ENCODE data around the gene MRPL54.

The MRPL54 gene

GRCh38 chr19:3807131-3807480, 44.6 kb downstream of the MRPL54 start:
- no peak overlapping the region for H4K5ac ChIP-seq (ENCODE audit: low read length)
- no peaks in the 10 kb centered on the region for H3K79me2 ChIP-seq (ENCODE audit: control insufficient read depth, insufficient read depth, low read length)

DNA sequence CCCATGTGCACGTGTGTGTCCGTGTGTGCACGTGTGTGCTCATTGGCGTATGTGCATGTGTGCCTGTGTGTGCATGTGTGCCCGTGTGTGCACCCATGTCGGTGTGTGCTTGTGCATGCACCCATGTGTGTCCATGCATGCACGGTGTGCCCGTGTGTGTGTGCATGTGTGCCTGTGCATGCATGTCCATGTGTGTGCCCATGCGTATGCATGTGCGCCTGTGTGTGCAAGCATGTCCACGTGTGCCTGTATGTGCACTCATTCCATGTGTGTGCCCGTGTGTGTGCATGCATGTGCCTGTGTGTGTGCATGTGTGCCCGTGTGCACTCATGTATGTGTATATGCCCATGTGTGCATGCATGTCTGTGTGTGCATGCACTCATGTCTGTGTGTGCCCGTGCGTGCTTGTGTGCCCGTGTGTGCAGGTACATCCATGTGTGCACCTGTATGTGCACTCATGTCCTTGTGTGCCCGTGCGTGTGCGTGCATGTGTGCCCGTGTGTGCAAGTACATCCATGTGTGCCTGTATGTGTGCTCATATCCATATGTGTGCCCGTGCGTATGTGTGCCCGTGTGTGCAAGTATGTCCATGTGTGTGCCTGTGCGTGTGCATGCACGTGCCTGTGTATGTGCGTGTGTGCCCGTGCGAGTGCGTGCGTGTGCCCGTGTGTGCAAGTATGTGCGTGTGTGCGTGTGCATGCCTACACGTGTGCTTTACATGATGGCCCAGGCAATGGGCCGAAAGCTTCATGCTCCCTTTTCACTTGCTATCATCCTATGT, 45.3 kb downstream of the MRPL54 start:
- no peak overlapping the region for H2BK15ac ChIP-seq (replicated peaks; ENCODE audit: low read depth)
- no peak overlapping the region for H3K56ac ChIP-seq (ENCODE audit: low read length)
- no CpG with 5 or more reads among the region's 35 CpGs for WGBS (ENCODE audit: extremely low coverage, insufficient coverage, low lambda C conversion rate)

More at GRCh38 chr19:3807131-3807480, 44.6 kb downstream of the MRPL54 start:
- Histone ChIP-seq H2BK5ac (ENCODE audit: low read length) (no peak overlapping the region), H3K23ac (ENCODE audit: low read length) (no peak overlapping the region), H3K36me3 (ENCODE audit: control insufficient read depth, insufficient read depth, low read length) (no peaks in the 10 kb centered on the region), H3K4me2 (ENCODE audit: low read length) (no peak overlapping the region), H3K9ac (ENCODE audit: low read length) (no peak overlapping the region), H2AK5ac (ENCODE audit: low read length) (no peak overlapping the region), H4K8ac (ENCODE audit: low read depth, low read length) (no peak overlapping the region), H3K27me3 (ENCODE audit: insufficient read depth, low read length, poor library complexity) (no peaks in the 10 kb centered on the region), H3K18ac (ENCODE audit: low read length) (no peak overlapping the region), H2BK120ac (ENCODE audit: low read depth, low read length) (no peak overlapping the region), H3K56ac (ENCODE audit: low read length) (no peak overlapping the region), H3K4me3 (ENCODE audit: low read length) (no peak overlapping the region), H2BK15ac (replicated peaks; ENCODE audit: low read depth) (no peak overlapping the region), H3K27ac (ENCODE audit: low read depth, low read length) (no peak overlapping the region), H3K79me1 (ENCODE audit: low read length) (no peaks in the 10 kb centered on the region), H3K4ac (ENCODE audit: low read depth, low read length) (no peak overlapping the region), H3K4me1 (ENCODE audit: control insufficient read depth, low read depth, low read length) (no peaks in the 10 kb centered on the region)
- WGBS (ENCODE audit: extremely low coverage, insufficient coverage, low lambda C conversion rate): no CpG with 5 or more reads among the region's 19 CpGs
- no peak for DNase-seq

GRCh38 chr19:3808420-3809143, 46.1 kb downstream of the MRPL54 start:
- Histone ChIP-seq H2BK15ac (replicated peaks; ENCODE audit: low read depth) (no peak overlapping the region), H2BK120ac (ENCODE audit: low read depth, low read length) (no peak overlapping the region), H3K27me3 (ENCODE audit: insufficient read depth, low read length, poor library complexity) (no peaks in the 10 kb centered on the region), H2AK5ac (ENCODE audit: low read length) (no peak overlapping the region), H3K56ac (ENCODE audit: low read length) (no peak overlapping the region), H4K8ac (ENCODE audit: low read depth, low read length) (no peak overlapping the region), H3K79me2 (ENCODE audit: control insufficient read depth, insufficient read depth, low read length) (no peaks in the 10 kb centered on the region), H3K36me3 (ENCODE audit: control insufficient read depth, insufficient read depth, low read length) (no peaks in the 10 kb centered on the region), H3K4me3 (ENCODE audit: low read length) (no peak overlapping the region), H3K27ac (ENCODE audit: low read depth, low read length) (no peak overlapping the region), H3K9ac (ENCODE audit: low read length) (no peak overlapping the region), H3K18ac (ENCODE audit: low read length) (no peak overlapping the region), H3K23ac (ENCODE audit: low read length) (no peak overlapping the region), H4K5ac (ENCODE audit: low read length) (no peak overlapping the region), H2BK5ac (ENCODE audit: low read length) (no peak overlapping the region), H3K4me1 (ENCODE audit: control insufficient read depth, low read depth, low read length) (no peaks in the 10 kb centered on the region), H3K4me2 (ENCODE audit: low read length) (no peak overlapping the region), H3K4ac (ENCODE audit: low read depth, low read length) (no peak overlapping the region), H3K79me1 (ENCODE audit: low read length) (no peaks in the 10 kb centered on the region)
- WGBS (ENCODE audit: extremely low coverage, insufficient coverage, low lambda C conversion rate): no CpG with 5 or more reads among the region's 33 CpGs
- DNase-seq: no peak

More for the DNA sequence above, 45.3 kb downstream of the MRPL54 start:
- H3K79me2 ChIP-seq (ENCODE audit: control insufficient read depth, insufficient read depth, low read length): no peaks in the 10 kb centered on the region
- no peaks in the 10 kb centered on the region for H3K79me1 ChIP-seq (ENCODE audit: low read length)
- no peak overlapping the region for H3K4me3 ChIP-seq (ENCODE audit: low read length)
- no peak overlapping the region for H4K5ac ChIP-seq (ENCODE audit: low read length)
- H3K4me2 ChIP-seq (ENCODE audit: low read length): no peak overlapping the region
- H2BK5ac ChIP-seq (ENCODE audit: low read length): no peak overlapping the region
- no peak overlapping the region for H4K8ac ChIP-seq (ENCODE audit: low read depth, low read length)
- H3K9ac ChIP-seq (ENCODE audit: low read length): no peak overlapping the region
- no peaks in the 10 kb centered on the region for H3K4me1 ChIP-seq (ENCODE audit: control insufficient read depth, low read depth, low read length)
- no peak for DNase-seq
- H3K18ac ChIP-seq (ENCODE audit: low read length): no peak overlapping the region
- H3K23ac ChIP-seq (ENCODE audit: low read length): no peak overlapping the region
- no peak overlapping the region for H3K4ac ChIP-seq (ENCODE audit: low read depth, low read length)
- no peak overlapping the region for H2BK120ac ChIP-seq (ENCODE audit: low read depth, low read length)
- no peaks in the 10 kb centered on the region for H3K27me3 ChIP-seq (ENCODE audit: insufficient read depth, low read length, poor library complexity)
- H3K36me3 ChIP-seq (ENCODE audit: control insufficient read depth, insufficient read depth, low read length): no peaks in the 10 kb centered on the region
- no peak overlapping the region for H2AK5ac ChIP-seq (ENCODE audit: low read length)
- H3K27ac ChIP-seq (ENCODE audit: low read depth, low read length): no peak overlapping the region

GRCh38 chr19:3809881-3810707, 47.6 kb downstream of the MRPL54 start:
- Histone ChIP-seq H2AK5ac (ENCODE audit: low read length) (no peak overlapping the region), H3K18ac (ENCODE audit: low read length) (no peak overlapping the region), H3K79me1 (ENCODE audit: low read length) (no peaks in the 10 kb centered on the region), H2BK120ac (ENCODE audit: low read depth, low read length) (no peak overlapping the region), H3K56ac (ENCODE audit: low read length) (no peak overlapping the region), H2BK5ac (ENCODE audit: low read length) (no peak overlapping the region), H3K27ac (ENCODE audit: low read depth, low read length) (no peak overlapping the region), H3K4me2 (ENCODE audit: low read length) (no peak overlapping the region), H3K4me3 (ENCODE audit: low read length) (no peak overlapping the region), H4K5ac (ENCODE audit: low read length) (no peak overlapping the region), H4K8ac (ENCODE audit: low read depth, low read length) (no peak overlapping the region), H3K27me3 (ENCODE audit: insufficient read depth, low read length, poor library complexity) (no peaks in the 10 kb centered on the region), H3K4ac (ENCODE audit: low read depth, low read length) (no peak overlapping the region), H3K23ac (ENCODE audit: low read length) (no peak overlapping the region), H3K4me1 (ENCODE audit: control insufficient read depth, low read depth, low read length) (no peaks in the 10 kb centered on the region), H2BK15ac (replicated peaks; ENCODE audit: low read depth) (no peak overlapping the region), H3K36me3 (ENCODE audit: control insufficient read depth, insufficient read depth, low read length) (no peaks in the 10 kb centered on the region), H3K79me2 (ENCODE audit: control insufficient read depth, insufficient read depth, low read length) (no peaks in the 10 kb centered on the region), H3K9ac (ENCODE audit: low read length) (no peak overlapping the region)
- WGBS (ENCODE audit: extremely low coverage, insufficient coverage, low lambda C conversion rate): no CpG with 5 or more reads among the region's 26 CpGs
- DNase-seq: no peak

DNA sequence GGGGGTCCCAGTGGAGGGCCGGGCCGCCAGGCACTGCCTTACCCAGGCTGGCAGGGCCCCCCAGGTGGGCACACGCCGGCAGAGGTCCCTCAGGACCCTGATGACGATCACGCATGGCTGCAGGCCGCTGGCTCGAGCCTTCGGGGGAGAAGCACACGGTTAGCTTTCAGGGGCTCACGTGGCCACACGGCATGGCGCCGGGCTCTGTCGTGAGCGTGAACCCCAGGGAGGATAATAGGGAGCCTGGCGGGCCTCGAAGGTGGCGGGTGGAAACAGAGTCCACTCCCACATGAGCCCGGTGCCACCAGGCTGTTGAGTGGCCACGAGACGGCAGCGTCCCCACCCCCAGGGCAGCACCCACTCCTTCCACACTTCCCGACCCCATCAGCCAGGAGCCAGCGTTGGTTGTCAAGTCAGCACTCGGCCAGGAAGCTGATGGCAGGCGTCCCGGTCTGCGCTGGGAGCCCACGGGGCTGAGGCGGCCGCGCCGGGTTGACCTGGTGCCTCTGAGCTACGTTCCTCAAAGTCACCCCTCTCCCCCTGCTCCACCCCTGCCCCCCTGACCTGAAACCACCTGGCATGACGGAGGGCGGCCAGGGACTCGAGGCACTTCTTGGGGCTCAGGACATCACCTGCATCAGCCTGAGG, 48.4 kb downstream of the MRPL54 start:
- Histone ChIP-seq H3K18ac (ENCODE audit: low read length) (no peak overlapping the region), H2BK15ac (replicated peaks; ENCODE audit: low read depth) (no peak overlapping the region), H3K23ac (ENCODE audit: low read length) (no peak overlapping the region), H3K4me2 (ENCODE audit: low read length) (no peak overlapping the region), H3K4me1 (ENCODE audit: control insufficient read depth, low read depth, low read length) (no peaks in the 10 kb centered on the region), H3K9ac (ENCODE audit: low read length) (no peak overlapping the region), H3K79me1 (ENCODE audit: low read length) (no peaks in the 10 kb centered on the region), H3K27ac (ENCODE audit: low read depth, low read length) (no peak overlapping the region), H3K79me2 (ENCODE audit: control insufficient read depth, insufficient read depth, low read length) (no peaks in the 10 kb centered on the region), H3K56ac (ENCODE audit: low read length) (no peak overlapping the region), H2BK5ac (ENCODE audit: low read length) (no peak overlapping the region), H4K8ac (ENCODE audit: low read depth, low read length) (no peak overlapping the region), H4K5ac (ENCODE audit: low read length) (no peak overlapping the region), H3K36me3 (ENCODE audit: control insufficient read depth, insufficient read depth, low read length) (no peaks in the 10 kb centered on the region), H3K27me3 (ENCODE audit: insufficient read depth, low read length, poor library complexity) (no peaks in the 10 kb centered on the region), H2AK5ac (ENCODE audit: low read length) (no peak overlapping the region), H3K4ac (ENCODE audit: low read depth, low read length) (no peak overlapping the region), H3K4me3 (ENCODE audit: low read length) (no peak overlapping the region), H2BK120ac (ENCODE audit: low read depth, low read length) (no peak overlapping the region)
- WGBS (ENCODE audit: extremely low coverage, insufficient coverage, low lambda C conversion rate): no CpG with 5 or more reads among the region's 38 CpGs
- DNase-seq: no peak
